A673 (cell line): ENCODE data around the gene TF. TPM values are rescaled to one million over a fixed set of nuclear protein-coding genes. Genes with fewer than 3 reads are reported as not detected.
"Not testable (repeated sequence)": the region's sequence is repeated elsewhere in the genome, so short reads cannot be mapped to it uniquely, and the experiment has no call there.

ENCODE experiments used
- BruUV-seq: library from RNA; stranded (reverse); fragments of 400-500 nt; replicated peaks from 2 replicates; lab custom pipeline; 2021; lab: Mats Ljungman, UMichigan
- CTCF ChIA-PET: fragments of 300-600 bp; sonication (Branson Sonifier 250); formaldehyde crosslinking; loops from one replicate; lab custom pipeline; 2022; ENCODE audit warnings: antibody characterized with exemption; lab: Charles Lee
- POLR2A ChIA-PET: fragments of 300-600 bp; sonication (Branson Sonifier 250); formaldehyde crosslinking; loops from one replicate; lab custom pipeline; 2022; ENCODE audit warnings: antibody characterized with exemption; ENCODE audit not compliant: low non-redundant PET; lab: Charles Lee
- DNase-seq: peaks from one replicate; pipeline ENCODE4 v3.0.0-alpha.2; 2015; ENCODE audit warnings: low spot score
- H3K27ac ChIP-seq: fragments of 200-600 bp; sonication (generic); 2 replicates; pipeline ENCODE4 v1.5.1; 2016; ENCODE audit warnings: mixed run types, low read depth, mild to moderate bottlenecking, mixed read lengths, antibody characterized with exemption, low read length; ENCODE audit not compliant: poor library complexity, severe bottlenecking
- H3K27me3 ChIP-seq: fragments of 200-600 bp; sonication (generic); replicated peaks from 2 replicates; pipeline ENCODE4 v1.6.1; 2017; ENCODE audit warnings: mixed run types, low read depth, mild to moderate bottlenecking, mixed read lengths, antibody characterized with exemption, low read length; ENCODE audit not compliant: insufficient read depth, poor library complexity
- H3K36me3 ChIP-seq: fragments of 200-600 bp; sonication (generic); 2 replicates; pipeline ENCODE4 v1.6.1; 2016; ENCODE audit warnings: mixed run types, mild to moderate bottlenecking, mixed read lengths, antibody characterized with exemption, low read length; ENCODE audit not compliant: insufficient read depth, poor library complexity, severe bottlenecking
- H3K4me1 ChIP-seq: fragments of 200-600 bp; sonication (generic); 2 replicates; pipeline ENCODE4 v1.6.1; 2017; ENCODE audit warnings: mixed run types, mild to moderate bottlenecking, mixed read lengths, antibody characterized with exemption, low read length; ENCODE audit not compliant: insufficient read depth, poor library complexity, severe bottlenecking
- H3K4me3 ChIP-seq: fragments of 200-600 bp; sonication (generic); 2 replicates; pipeline ENCODE4 v1.5.1; 2016; ENCODE audit warnings: low read depth, mixed run types, mild to moderate bottlenecking, mixed read lengths, low read length; ENCODE audit not compliant: poor library complexity, severe bottlenecking
- H3K9me3 ChIP-seq: fragments of 200-600 bp; sonication (generic); 2 replicates; pipeline ENCODE4 v1.6.1; 2016; ENCODE audit warnings: mixed run types, low read depth, mild to moderate bottlenecking, mixed read lengths, antibody characterized with exemption, low read length; ENCODE audit not compliant: poor library complexity, severe bottlenecking
- EZH2 ChIP-seq: fragments of 200-600 bp; sonication (generic); IDR thresholded peaks from 2 replicates; pipeline ENCODE4 v1.6.1; 2017; ENCODE audit warnings: borderline replicate concordance, low read depth, mild to moderate bottlenecking, mixed read lengths, antibody characterized with exemption, low read length; ENCODE audit not compliant: poor library complexity, severe bottlenecking
- intact Hi-C: fragments of 100-400 bp; cut with micrococcal nuclease; formaldehyde crosslinking; loops from one replicate; pipeline ENCODE4 v1.10.0; 2022; ENCODE audit not compliant: unreplicated experiment
- total RNA-seq: library from RNA; stranded (reverse); gene quantifications from 2 replicates; pipeline ENCODE4 v1.2.3, GENCODE V29; 2021
- TF ChIP-seq, protein P1 (sequence below): fragments of 300-800, 200-600 bp; sonication (generic); conservative IDR thresholded peaks from 2 replicates; pipeline ENCODE4 v1.5.1; 2017; ENCODE audit warnings: low read depth, mild to moderate bottlenecking, antibody characterized with exemption, low read length, moderate library complexity, mixed read lengths

TF gene
- total RNA-seq, 1 experiment from 2014 or later = 0.11 TPM

GRCh38 chr3:133777807-133778568, 31.8 kb downstream of the TF start:
- peaks cover 42% of the 10 kb centered on the region for H3K27me3 ChIP-seq
- no peak for DNase-seq
- no peaks in the 10 kb centered on the region for H3K36me3 ChIP-seq
- H3K27ac ChIP-seq = no peak overlapping the region
- CTCF ChIA-PET = interaction anchor here (0.6 kb wide), 1 partner anchor 435 kb away, joined by 3 read pairs; no protein-coding TSS in a partner anchor
- POLR2A ChIA-PET = no interaction called here
- no peak overlapping the region for H3K4me3 ChIP-seq
- no peaks in the 10 kb centered on the region for H3K4me1 ChIP-seq
- BruUV-seq = no TSS peak
- H3K9me3 ChIP-seq = no peaks in the 10 kb centered on the region
- no peak for TF ChIP-seq EZH2
- TF ChIP-seq, protein P1, sequence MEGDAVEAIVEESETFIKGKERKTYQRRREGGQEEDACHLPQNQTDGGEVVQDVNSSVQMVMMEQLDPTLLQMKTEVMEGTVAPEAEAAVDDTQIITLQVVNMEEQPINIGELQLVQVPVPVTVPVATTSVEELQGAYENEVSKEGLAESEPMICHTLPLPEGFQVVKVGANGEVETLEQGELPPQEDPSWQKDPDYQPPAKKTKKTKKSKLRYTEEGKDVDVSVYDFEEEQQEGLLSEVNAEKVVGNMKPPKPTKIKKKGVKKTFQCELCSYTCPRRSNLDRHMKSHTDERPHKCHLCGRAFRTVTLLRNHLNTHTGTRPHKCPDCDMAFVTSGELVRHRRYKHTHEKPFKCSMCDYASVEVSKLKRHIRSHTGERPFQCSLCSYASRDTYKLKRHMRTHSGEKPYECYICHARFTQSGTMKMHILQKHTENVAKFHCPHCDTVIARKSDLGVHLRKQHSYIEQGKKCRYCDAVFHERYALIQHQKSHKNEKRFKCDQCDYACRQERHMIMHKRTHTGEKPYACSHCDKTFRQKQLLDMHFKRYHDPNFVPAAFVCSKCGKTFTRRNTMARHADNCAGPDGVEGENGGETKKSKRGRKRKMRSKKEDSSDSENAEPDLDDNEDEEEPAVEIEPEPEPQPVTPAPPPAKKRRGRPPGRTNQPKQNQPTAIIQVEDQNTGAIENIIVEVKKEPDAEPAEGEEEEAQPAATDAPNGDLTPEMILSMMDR = no peak
- intact Hi-C loops = no loop called here

GRCh38 chr3:133779626-133780203, 33.5 kb downstream of the TF start:
- POLR2A ChIA-PET = no interaction called here
- Histone ChIP-seq H3K9me3 (no peaks in the 10 kb centered on the region), H3K27me3 (peaks cover 42% of the 10 kb centered on the region), H3K4me1 (no peaks in the 10 kb centered on the region), H3K27ac (no peak overlapping the region), H3K36me3 (no peaks in the 10 kb centered on the region), H3K4me3 (no peak overlapping the region)
- CTCF ChIA-PET = no interaction called here
- no TSS peak for BruUV-seq
- intact Hi-C loops = no loop called here
- no peak for DNase-seq
- TF ChIP-seq, protein P1 = no peak
- TF ChIP-seq EZH2 = no peak

GRCh38 chr3:133780756-133781155, 34.6 kb downstream of the TF start:
- H3K4me1 ChIP-seq, DNase-seq, intact Hi-C loops, CTCF ChIA-PET, H3K4me3 ChIP-seq, H3K36me3 ChIP-seq, H3K27ac ChIP-seq, POLR2A ChIA-PET, H3K9me3 ChIP-seq, BruUV-seq: not testable (repeated sequence)
- peaks cover 42% of the 10 kb centered on the region for H3K27me3 ChIP-seq
